HG02885 (cell line): Measurements from ENCODE around the gene ZNF385A.

Experiments
- ATAC-seq: cut with Tn5 transposase; IDR thresholded peaks from one replicate; pipeline ENCODE4 v1.9.1; 2021; ENCODE audit warnings: mild to moderate bottlenecking; ENCODE audit not compliant: unreplicated experiment, poor library complexity

Gene ZNF385A

GRCh38 chr12:54377007-54377406, 7.5 kb downstream of the ZNF385A start:
- no peak for ATAC-seq

- no peak for ATAC-seq
Measured at GRCh38 chr12:54376596-54376995, 7.9 kb downstream of the ZNF385A start.

- ATAC-seq, result no peak
Measured at GRCh38 chr12:54375259-54375579, 9.3 kb downstream of the ZNF385A start.

GRCh38 chr12:54374562-54375258, 9.8 kb downstream of the ZNF385A start:
- no peak for ATAC-seq

GRCh38 chr12:54373649-54374561, 10.6 kb downstream of the ZNF385A start:
- ATAC-seq, result no peak

GRCh38 chr12:54372113-54372806, 12.3 kb downstream of the ZNF385A start:
- no peak for ATAC-seq

- ATAC-seq, result no peak
Measured at GRCh38 chr12:54371328-54372112, 13.0 kb downstream of the ZNF385A start.

GRCh38 chr12:54370171-54370730, 14.3 kb downstream of the ZNF385A start:
- peak; percentile 43 for ATAC-seq

- ATAC-seq, result no peak
Measured at GRCh38 chr12:54369597-54370131, 14.9 kb downstream of the ZNF385A start.

- ATAC-seq, result peak; percentile 75
Measured at GRCh38 chr12:54368709-54369596, 15.6 kb downstream of the ZNF385A start.

GRCh38 chr12:54368025-54368708, 16.4 kb downstream of the ZNF385A start:
- ATAC-seq, result peak; percentile 24

- ATAC-seq, result peak; percentile 57
Measured at GRCh38 chr12:54364413-54364812, 20.1 kb downstream of the ZNF385A start, which contains the start of gene GPR84. GPR84 (minus strand) TSS chr12:54364486; CDS start chr12:54363851, 635 bp downstream.

- ATAC-seq, result no peak
Measured at GRCh38 chr12:54363618-54364017, 20.9 kb downstream of the ZNF385A start.

GRCh38 chr12:54363047-54363446, 21.5 kb downstream of the ZNF385A start:
- no peak for ATAC-seq

- no peak for ATAC-seq
Measured at GRCh38 chr12:54360717-54361456, 23.6 kb downstream of the ZNF385A start.

GRCh38 chr12:54359762-54360351, 24.7 kb downstream of the ZNF385A start:
- ATAC-seq, result no peak
